Stimulated activated CD8-positive, alpha-beta memory T cell treated with anti-CD3 and anti-CD28 coated beads, Interleukin-15, amount 100 ng/mL, for 24 hours (primary cell): ENCODE data around the gene PACRG.

ENCODE experiments used
- DNase-seq: peaks from one replicate; pipeline ENCODE4 v3.0.0-alpha.2; 2020; ENCODE audit warnings: low read depth

PACRG gene

GRCh38 chr6:163200694-163201093 lies 472.9 kb downstream of the PACRG start:
- DNase-seq, result no peak

GRCh38 chr6:163201855-163202254 lies 474.1 kb downstream of the PACRG start:
- no peak for DNase-seq

GRCh38 chr6:163206196-163206595 lies 478.4 kb downstream of the PACRG start:
- no peak for DNase-seq

- no peak for DNase-seq
Measured at GRCh38 chr6:163207431-163208383, 479.9 kb downstream of the PACRG start.

GRCh38 chr6:163209005-163209404 lies 481.2 kb downstream of the PACRG start:
- no peak for DNase-seq

- no peak for DNase-seq
Measured at GRCh38 chr6:163212123-163212522, 484.3 kb downstream of the PACRG start.

- no peak for DNase-seq
Measured at GRCh38 chr6:163214259-163214658, 486.5 kb downstream of the PACRG start.

- no peak for DNase-seq
Measured at GRCh38 chr6:163218361-163218894, 490.7 kb downstream of the PACRG start.

- DNase-seq, result no peak
Measured at GRCh38 chr6:163226181-163226835, 498.5 kb downstream of the PACRG start.

GRCh38 chr6:163226836-163227485 lies 499.2 kb downstream of the PACRG start:
- no peak for DNase-seq

- no peak for DNase-seq
Measured at GRCh38 chr6:163228041-163228440, 500.3 kb downstream of the PACRG start.

GRCh38 chr6:163229050-163229449 lies 501.3 kb downstream of the PACRG start:
- no peak for DNase-seq

- DNase-seq, result no peak
Measured at GRCh38 chr6:163230901-163231300, 503.1 kb downstream of the PACRG start.

- no peak for DNase-seq
Measured at GRCh38 chr6:163231356-163232014, 503.7 kb downstream of the PACRG start.

GRCh38 chr6:163232015-163232523 lies 504.3 kb downstream of the PACRG start:
- no peak for DNase-seq

GRCh38 chr6:163232649-163233048 lies 504.9 kb downstream of the PACRG start:
- no peak for DNase-seq

- DNase-seq, result no peak
Measured at GRCh38 chr6:163237110-163237509, 509.3 kb downstream of the PACRG start.

GRCh38 chr6:163239572-163240340 lies 512.0 kb downstream of the PACRG start:
- no peak for DNase-seq

GRCh38 chr6:163240556-163240955 lies 512.8 kb downstream of the PACRG start:
- DNase-seq, result no peak

- DNase-seq, result no peak
Measured at GRCh38 chr6:163241683-163242082, 513.9 kb downstream of the PACRG start.

GRCh38 chr6:163243083-163243482 lies 515.3 kb downstream of the PACRG start:
- no peak for DNase-seq
